Activated B cell treated with CpG ODN at 0.5 μM for 24 hours (primary cell): ENCODE results near the gene MATCAP1. TPM values are rescaled to one million over a fixed set of nuclear protein-coding genes. Genes with fewer than 3 reads are reported as not detected.

ENCODE experiments used
- ATAC-seq: fragments of 200-7000 bp; cut with Tn5 transposase; one replicate; pipeline ENCODE4 v1.10.0; 2021; ENCODE audit warnings: low read depth, mild to moderate bottlenecking, moderate library complexity
- CTCF ChIA-PET: fragments of 350-600 bp; sonication (Branson Sonifier 250); formaldehyde crosslinking; loops from one replicate; lab custom pipeline; 2021; ENCODE audit warnings: antibody characterized with exemption; lab: Charles Lee
- POLR2A ChIA-PET: fragments of 350-600 bp; sonication (Branson Sonifier 250); formaldehyde crosslinking; loops from one replicate; lab custom pipeline; 2021; ENCODE audit warnings: antibody characterized with exemption; lab: Charles Lee
- DNase-seq: peaks from one replicate; pipeline ENCODE4 v3.0.0; 2022
- H3K27ac Mint-ChIP-seq: one replicate; pipeline ENCODE4 v1.8.0; 2020; ENCODE audit warnings: mixed read lengths
- H3K27me3 Mint-ChIP-seq: one replicate; pipeline ENCODE4 v1.8.0; 2021; ENCODE audit warnings: mixed read lengths
- H3K36me3 Mint-ChIP-seq: one replicate; pipeline ENCODE4 v1.8.0; 2021; ENCODE audit warnings: low read depth, mixed read lengths
- H3K4me1 Mint-ChIP-seq: one replicate; pipeline ENCODE4 v1.8.0; 2021; ENCODE audit warnings: mixed read lengths
- H3K4me3 Mint-ChIP-seq: one replicate; pipeline ENCODE4 v1.8.0; 2020; ENCODE audit warnings: mild to moderate bottlenecking, mixed read lengths
- H3K9me3 Mint-ChIP-seq: one replicate; pipeline ENCODE4 v1.8.0; 2020; ENCODE audit warnings: mixed read lengths
- CTCF ChIP-seq: fragments of 200-600 bp; IDR thresholded peaks from one replicate; pipeline ENCODE4 v1.8.0; 2022; ENCODE audit warnings: antibody characterized with exemption, mild to moderate bottlenecking
- intact Hi-C: fragments of 100-400 bp; cut with micrococcal nuclease; formaldehyde crosslinking; loops from one replicate; pipeline ENCODE4 v1.15.1; 2024
- total RNA-seq: library from RNA; stranded (reverse); gene quantifications from 2 replicates; pipeline ENCODE4 v1.2.3, GENCODE V29; 2022

The MATCAP1 gene
- total RNA-seq, 1 donor from 2014 or later = 18.7 TPM

DNA sequence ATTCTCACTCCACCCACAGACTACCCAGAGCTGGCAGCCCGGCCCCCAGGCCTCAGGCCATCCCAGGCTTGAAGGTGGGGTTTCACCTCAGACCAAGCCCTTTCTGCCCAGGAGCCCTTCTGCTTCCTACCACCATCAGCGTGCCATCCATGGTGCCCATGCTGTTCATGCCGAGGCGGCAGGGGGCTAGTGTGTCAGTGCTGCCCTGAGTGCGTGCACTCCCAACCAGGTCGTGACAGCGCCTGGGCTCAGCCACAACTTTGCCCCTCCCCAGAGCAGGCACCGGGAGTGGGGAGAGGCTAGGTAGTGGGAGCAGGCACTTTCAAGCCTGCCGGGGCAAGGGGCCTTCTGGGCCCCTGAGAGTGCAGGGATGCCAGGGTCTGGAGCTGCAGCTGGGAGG is 41.4 kb downstream of the MATCAP1 start:
- ChIA-PET CTCF (no interaction called here), POLR2A (no interaction called here)
- no peaks in the 10 kb centered on the region for H3K9me3 Mint-ChIP-seq
- ATAC-seq (no peak), DNase-seq (no peak)
- H3K27ac Mint-ChIP-seq = no peak overlapping the region
- no peaks in the 10 kb centered on the region for H3K4me1 Mint-ChIP-seq
- H3K36me3 Mint-ChIP-seq = peaks cover 82% of the 10 kb centered on the region
- H3K4me3 Mint-ChIP-seq = no peak overlapping the region
- intact Hi-C loops = no loop called here
- H3K27me3 Mint-ChIP-seq = no peaks in the 10 kb centered on the region
- TF ChIP-seq CTCF = no peak

DNA sequence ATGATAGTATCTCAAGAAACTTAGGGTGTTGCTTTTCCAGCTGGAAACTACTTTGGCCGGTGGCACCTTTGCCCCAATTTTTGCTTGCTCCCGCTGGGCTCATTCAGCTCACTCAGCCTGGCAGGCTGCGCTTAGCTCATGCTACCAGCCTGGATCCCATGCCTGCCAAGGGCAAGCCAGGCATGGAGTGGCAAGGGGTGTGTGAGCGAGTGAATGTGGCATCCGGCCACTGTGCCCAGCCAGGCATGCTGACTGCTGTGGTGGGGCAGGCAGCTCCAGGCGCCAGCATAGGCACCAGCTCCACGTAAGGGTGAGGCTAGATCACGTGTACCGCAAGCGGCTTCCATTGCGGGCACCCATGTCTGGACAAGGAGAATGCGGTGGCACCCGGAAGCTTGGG is 42.4 kb downstream of the MATCAP1 start:
- Mint-ChIP-seq H3K4me1 (no peaks in the 10 kb centered on the region), H3K27me3 (no peaks in the 10 kb centered on the region), H3K27ac (no peak overlapping the region), H3K4me3 (no peak overlapping the region), H3K9me3 (no peaks in the 10 kb centered on the region), H3K36me3 (peaks cover 79% of the 10 kb centered on the region)
- ChIA-PET POLR2A (no interaction called here), CTCF (no interaction called here)
- intact Hi-C loops = no loop called here
- no peak for TF ChIP-seq CTCF
- ATAC-seq (no peak), DNase-seq (no peak)

DNA sequence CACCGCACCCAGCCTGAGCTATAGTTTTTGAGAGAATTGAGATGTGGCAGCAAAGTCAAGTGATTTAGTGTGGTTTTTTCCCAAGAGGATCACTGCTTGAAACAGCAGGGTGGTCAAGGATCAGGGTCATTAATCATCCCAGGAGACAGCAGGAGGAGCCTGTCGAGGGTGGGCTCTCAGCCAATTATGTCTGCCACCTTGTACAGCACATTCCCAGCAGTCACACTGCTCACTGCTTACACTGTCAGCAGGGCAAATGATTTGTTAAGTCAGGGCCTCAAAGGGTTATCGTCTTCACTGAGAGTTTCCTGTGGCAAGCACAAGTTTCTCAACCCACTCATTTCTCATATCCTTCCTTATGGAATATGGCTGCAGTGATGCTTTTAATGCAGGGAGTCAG is 46.2 kb downstream of the MATCAP1 start:
- DNase-seq (no peak), ATAC-seq (no peak)
- H3K4me3 Mint-ChIP-seq = no peak overlapping the region
- no peaks in the 10 kb centered on the region for H3K9me3 Mint-ChIP-seq
- peaks cover 74% of the 10 kb centered on the region for H3K36me3 Mint-ChIP-seq
- no peak for TF ChIP-seq CTCF
- intact Hi-C loops = no loop called here
- POLR2A ChIA-PET = interaction anchor here (0.6 kb wide), 1 partner anchor 10 kb away, joined by 3 read pairs; no protein-coding TSS in a partner anchor
- H3K4me1 Mint-ChIP-seq = no peaks in the 10 kb centered on the region
- CTCF ChIA-PET = no interaction called here
- no peaks in the 10 kb centered on the region for H3K27me3 Mint-ChIP-seq
- H3K27ac Mint-ChIP-seq = no peak overlapping the region

DNA sequence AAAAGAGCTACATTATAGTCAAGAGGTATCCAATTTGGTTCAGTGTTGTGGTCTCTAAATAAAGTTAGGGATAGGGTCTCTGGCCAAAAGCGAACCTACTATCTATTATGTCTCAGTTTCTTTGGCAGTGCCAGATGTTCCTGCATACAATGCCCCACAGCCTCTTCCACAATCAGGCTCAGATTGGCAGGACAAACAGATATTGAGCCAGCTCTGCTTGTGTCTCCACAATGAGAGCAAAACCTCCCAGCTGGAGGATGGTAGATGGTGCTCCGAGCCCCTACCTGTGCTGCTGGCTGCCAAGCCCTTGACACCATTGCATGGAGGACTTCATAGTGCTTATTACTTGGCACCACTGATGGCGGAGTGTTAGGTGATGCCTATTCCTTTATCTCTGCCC is 54.3 kb downstream of the MATCAP1 start:
- ChIA-PET POLR2A (no interaction called here), CTCF (no interaction called here)
- Mint-ChIP-seq H3K9me3 (no peaks in the 10 kb centered on the region), H3K4me1 (no peaks in the 10 kb centered on the region), H3K27me3 (no peaks in the 10 kb centered on the region), H3K36me3 (peaks cover 60% of the 10 kb centered on the region), H3K27ac (no peak overlapping the region), H3K4me3 (no peak overlapping the region)
- TF ChIP-seq CTCF = no peak
- ATAC-seq = no peak
- no peak for DNase-seq
- intact Hi-C loops = no loop called here

GRCh38 chr16:67128887-67129286 is 54.9 kb downstream of the MATCAP1 start:
- ATAC-seq = no peak
- Mint-ChIP-seq H3K4me3 (no peak overlapping the region), H3K9me3 (no peaks in the 10 kb centered on the region), H3K4me1 (no peaks in the 10 kb centered on the region), H3K27ac (no peak overlapping the region), H3K36me3 (peaks cover 60% of the 10 kb centered on the region), H3K27me3 (no peaks in the 10 kb centered on the region)
- DNase-seq = no peak
- intact Hi-C loops = no loop called here
- POLR2A ChIA-PET = no interaction called here
- CTCF ChIA-PET = no interaction called here
- TF ChIP-seq CTCF = no peak
